B cell (primary cell): ENCODE measurements around the gene PELI2. TPM values are rescaled to one million over a fixed set of nuclear protein-coding genes. Genes with fewer than 3 reads are reported as not detected.

Source experiments
- ATAC-seq: fragments of 200-7000 bp; cut with Tn5 transposase; one replicate; pipeline ENCODE4 v1.10.0; 2021; ENCODE audit warnings: low read depth, mild to moderate bottlenecking, moderate number of reproducible peaks, moderate library complexity
- CTCF ChIA-PET: fragments of 350-600 bp; sonication (Branson Sonifier 250); formaldehyde crosslinking; loops from one replicate; lab custom pipeline; 2021; ENCODE audit warnings: antibody characterized with exemption, inconsistent platforms; lab: Charles Lee
- POLR2A ChIA-PET: fragments of 350-600 bp; sonication (Branson Sonifier 250); formaldehyde crosslinking; loops from one replicate; lab custom pipeline; 2021; ENCODE audit warnings: antibody characterized with exemption; lab: Charles Lee
- DNase-seq: peaks from one replicate; pipeline ENCODE4 v3.0.0; 2013
- H2AFZ ChIP-seq: 2 replicates; pipeline ENCODE4 v1.6.1; 2012; ENCODE audit warnings: mild to moderate bottlenecking, low read depth, low read length; ENCODE audit not compliant: insufficient read depth, poor library complexity, severe bottlenecking
- H3K27ac ChIP-seq, 2 donors: 1 replicate in 1 of 2; 2 replicates in 1 of 2; pipeline ENCODE4 v1.5.1; 2012 to 2013; ENCODE audit warnings: low read length in 2 of 2, mild to moderate bottlenecking in 2 of 2, moderate library complexity in 1 of 2
- H3K27me3 ChIP-seq, 4 experiments: fragments of 200-600 bp in 1 of 4; sonication (generic) in 1 of 4; replicated peaks in 1 of 4; 1 replicate in 2 of 4; 2 replicates in 2 of 4; pipeline versions ENCODE4 v1.6.1 to v1.7.0; 2013 to 2016; ENCODE audit warnings: low read length in 3 of 4, mild to moderate bottlenecking in 2 of 4, mixed read lengths in 1 of 4, moderate library complexity in 1 of 4; ENCODE audit not compliant: insufficient read depth in 4 of 4, control insufficient read depth in 3 of 4; ENCODE audit errors: control extremely low read depth in 1 of 4
- H3K36me3 ChIP-seq, 2 experiments: replicated peaks in 1 of 2; 1 replicate in 1 of 2; 2 replicates in 1 of 2; pipeline versions ENCODE4 v1.6.1 to v1.7.1; 2013; ENCODE audit warnings: low read length in 1 of 2; ENCODE audit not compliant: insufficient read depth in 2 of 2, control insufficient read depth in 1 of 2; ENCODE audit errors: control extremely low read depth in 1 of 2, extremely low read depth in 1 of 2
- H3K4me1 ChIP-seq, 2 donors: fragments of 200-600 bp in 1 of 2; sonication (generic) in 1 of 2; 1 replicate in 1 of 2; 2 replicates in 1 of 2; pipeline versions ENCODE4 v1.5.1 to v1.6.1; 2013 to 2017; ENCODE audit warnings: low read length in 2 of 2; ENCODE audit not compliant: control insufficient read depth in 2 of 2, insufficient read depth in 2 of 2
- H3K4me2 ChIP-seq: replicated peaks from 2 replicates; pipeline ENCODE3; 2012; ENCODE audit warnings: mild to moderate bottlenecking, low read depth, low read length; ENCODE audit not compliant: poor library complexity, severe bottlenecking
- H3K4me3 ChIP-seq, 5 experiments: fragments of 200-600 bp in 1 of 5; sonication (generic) in 1 of 5; 1 replicate in 3 of 5; 2 replicates in 2 of 5; pipeline versions ENCODE4 v1.5.1 to v1.7.0; 2011 to 2016; ENCODE audit warnings: low read length in 4 of 5, mild to moderate bottlenecking in 4 of 5, low read depth in 2 of 5, control low read depth in 1 of 5, moderate library complexity in 1 of 5; ENCODE audit not compliant: insufficient read depth in 1 of 5; ENCODE audit errors: control extremely low read depth in 1 of 5, extremely low read depth in 1 of 5
- H3K79me2 ChIP-seq: fragments of 200-600 bp; sonication (generic); one replicate; pipeline ENCODE4 v1.6.0; 2016; ENCODE audit warnings: low read length; ENCODE audit not compliant: control insufficient read depth, insufficient read depth
- H3K9ac ChIP-seq: fragments of 200-600 bp; sonication (generic); 2 replicates; pipeline ENCODE4 v1.6.1; 2017; ENCODE audit warnings: mild to moderate bottlenecking, low read length, moderate library complexity
- H3K9me3 ChIP-seq, 3 donors: one replicate each; pipeline versions ENCODE4 v1.6.1 to v1.7.1; 2013; ENCODE audit warnings: low read length in 2 of 3; ENCODE audit not compliant: control insufficient read depth in 2 of 3, insufficient read depth in 1 of 3; ENCODE audit errors: control extremely low read depth in 1 of 3
- H4K20me1 ChIP-seq: 2 replicates; pipeline ENCODE4 v1.6.0; 2012; ENCODE audit warnings: mild to moderate bottlenecking, low read length; ENCODE audit not compliant: insufficient read depth, control insufficient read depth, poor library complexity, severe bottlenecking
- H3K27ac Mint-ChIP-seq: one replicate; pipeline ENCODE4 v1.8.0; 2021; ENCODE audit warnings: mixed read lengths
- H3K27me3 Mint-ChIP-seq: one replicate; pipeline ENCODE4 v1.8.0; 2021; ENCODE audit warnings: mixed read lengths
- H3K4me1 Mint-ChIP-seq: one replicate; pipeline ENCODE4 v1.8.0; 2021; ENCODE audit warnings: mixed read lengths
- H3K4me3 Mint-ChIP-seq: one replicate; pipeline ENCODE4 v1.8.0; 2021; ENCODE audit warnings: mixed read lengths
- H3K9me3 Mint-ChIP-seq: one replicate; pipeline ENCODE4 v1.8.0; 2022; ENCODE audit warnings: mixed read lengths; ENCODE audit not compliant: insufficient read depth
- EZH2 ChIP-seq: IDR thresholded peaks from 2 replicates; pipeline ENCODE4 v1.6.1; 2012; ENCODE audit warnings: borderline replicate concordance, low read depth, mild to moderate bottlenecking, moderate library complexity, low read length; ENCODE audit not compliant: insufficient read depth, poor library complexity, severe bottlenecking
- WGBS: methylation state at CpG from one replicate; pipeline ENCODE4 v1.1.5; 2013; ENCODE audit warnings: missing lambda C conversion rate; ENCODE audit not compliant: insufficient coverage; 5-methylcytosine and 5-hydroxymethylcytosine counted together
- intact Hi-C: fragments of 100-400 bp; cut with micrococcal nuclease; formaldehyde crosslinking; loops from one replicate; pipeline ENCODE4 v1.10.0; 2022
- polyA plus RNA-seq: library from polyadenylated mRNA; depleted of rRNA; stranded (reverse); fragments of >200 nt; gene quantifications from 2 replicates; pipeline ENCODE4 v1.2.3, GENCODE V29; 2012
- total RNA-seq, 2 donors: library from RNA; stranded (reverse); fragments of 120-200 nt in 1 of 2; gene quantifications; 1 replicate in 1 of 2; 2 replicates in 1 of 2; pipeline versions ENCODE4 v1.2.3 to v1.2.4, GENCODE V29; 2013 to 2022
- TF ChIP-seq, protein P1 (sequence below): fragments of 200-600 bp; IDR thresholded peaks from one replicate; pipeline ENCODE4 v1.8.0; 2022; ENCODE audit warnings: antibody characterized with exemption, mild to moderate bottlenecking

Gene PELI2
- total and polyA plus RNA-seq, 2 donors (not counting 1 experiment from before 2014, with no cell fraction given), result 5.7 to 13.4 TPM

- TF ChIP-seq EZH2, result no peak
- TF ChIP-seq, protein P1, sequence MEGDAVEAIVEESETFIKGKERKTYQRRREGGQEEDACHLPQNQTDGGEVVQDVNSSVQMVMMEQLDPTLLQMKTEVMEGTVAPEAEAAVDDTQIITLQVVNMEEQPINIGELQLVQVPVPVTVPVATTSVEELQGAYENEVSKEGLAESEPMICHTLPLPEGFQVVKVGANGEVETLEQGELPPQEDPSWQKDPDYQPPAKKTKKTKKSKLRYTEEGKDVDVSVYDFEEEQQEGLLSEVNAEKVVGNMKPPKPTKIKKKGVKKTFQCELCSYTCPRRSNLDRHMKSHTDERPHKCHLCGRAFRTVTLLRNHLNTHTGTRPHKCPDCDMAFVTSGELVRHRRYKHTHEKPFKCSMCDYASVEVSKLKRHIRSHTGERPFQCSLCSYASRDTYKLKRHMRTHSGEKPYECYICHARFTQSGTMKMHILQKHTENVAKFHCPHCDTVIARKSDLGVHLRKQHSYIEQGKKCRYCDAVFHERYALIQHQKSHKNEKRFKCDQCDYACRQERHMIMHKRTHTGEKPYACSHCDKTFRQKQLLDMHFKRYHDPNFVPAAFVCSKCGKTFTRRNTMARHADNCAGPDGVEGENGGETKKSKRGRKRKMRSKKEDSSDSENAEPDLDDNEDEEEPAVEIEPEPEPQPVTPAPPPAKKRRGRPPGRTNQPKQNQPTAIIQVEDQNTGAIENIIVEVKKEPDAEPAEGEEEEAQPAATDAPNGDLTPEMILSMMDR, result no peak
- Histone ChIP-seq H2AFZ (no peak overlapping the region), H3K79me2 (peaks cover 10% of the 10 kb centered on the region), H3K36me3 (no peaks in the 10 kb centered on the region), H3K4me2 (no peak overlapping the region), H3K9me3 (no peaks in the 10 kb centered on the region), H3K27ac (no peak overlapping the region), H3K27me3 (no peaks in the 10 kb centered on the region), H4K20me1 (peaks cover 23% of the 10 kb centered on the region), H3K9ac (no peak overlapping the region), H3K4me1 (peaks cover 0 to 3% of the 10 kb centered on the region in 2 donors), H3K4me3 (no peak overlapping the region)
- Mint-ChIP-seq H3K4me3 (no peak overlapping the region), H3K9me3 (no peaks in the 10 kb centered on the region), H3K4me1 (peaks cover 7% of the 10 kb centered on the region), H3K27me3 (peaks cover 5% of the 10 kb centered on the region), H3K27ac (no peak overlapping the region)
- intact Hi-C loops, result no loop called here
- no peak for DNase-seq
- POLR2A ChIA-PET, result no interaction called here
- WGBS, result no CpG with 5 or more reads among the region's 5 CpGs
- no peak for ATAC-seq
- CTCF ChIA-PET, result interaction anchor here (1.0 kb wide), 1 partner anchor 9 kb away, joined by 3 read pairs; no protein-coding TSS in a partner anchor
These were observed 98.6 kb downstream of the PELI2 start for GRCh38 chr14:56216626-56217379.

DNA sequence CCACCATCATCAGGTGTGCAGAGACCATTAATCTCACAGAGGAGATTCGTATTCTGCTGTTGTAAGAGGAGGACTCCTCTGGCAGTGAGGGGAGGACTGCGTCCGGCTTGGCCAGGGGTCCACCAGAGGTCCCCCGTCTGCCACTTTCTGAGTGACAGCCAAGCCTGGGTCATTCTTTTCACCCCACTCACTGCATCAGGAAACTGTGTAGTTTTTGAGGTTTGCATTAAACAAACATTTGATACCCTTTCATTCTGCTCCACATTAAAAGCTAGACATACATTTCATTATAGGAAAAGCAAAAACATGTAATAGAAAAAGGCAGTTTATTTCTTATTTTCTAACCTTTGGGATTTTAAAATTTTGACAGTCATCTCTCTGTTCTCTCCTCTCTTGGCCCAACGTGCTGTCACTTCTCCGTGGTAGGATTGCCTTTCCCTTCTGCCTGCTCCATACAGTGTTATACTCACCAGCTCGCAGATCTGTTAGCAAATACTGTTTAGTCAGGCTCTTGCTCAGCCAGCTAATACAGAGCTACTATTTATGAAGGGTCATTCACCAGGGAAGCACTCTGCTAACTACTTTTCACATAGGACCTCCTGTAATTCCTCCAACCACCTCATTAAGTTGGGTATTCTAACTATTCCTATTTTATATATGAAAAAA, 99.3 kb downstream of the PELI2 start:
- CTCF ChIA-PET, result interaction anchor here (1.0 kb wide), 1 partner anchor 10 kb away, joined by 3 read pairs; no protein-coding TSS in a partner anchor
- no peak overlapping the region for H3K9ac ChIP-seq

More for the DNA sequence above, 99.3 kb downstream of the PELI2 start:
- Histone ChIP-seq H2AFZ (no peak overlapping the region), H3K79me2 (peaks cover 10% of the 10 kb centered on the region), H3K9me3 (no peaks in the 10 kb centered on the region), H3K4me1 (peaks cover 0 to 3% of the 10 kb centered on the region in 2 donors), H3K4me3 (no peak overlapping the region), H3K27me3 (no peaks in the 10 kb centered on the region), H3K4me2 (no peak overlapping the region), H3K27ac (no peak overlapping the region), H4K20me1 (peaks cover 23% of the 10 kb centered on the region), H3K36me3 (no peaks in the 10 kb centered on the region)
- H3K4me1 Mint-ChIP-seq, result peaks cover 7% of the 10 kb centered on the region
- TF ChIP-seq, protein P1, result no peak
- no peak for TF ChIP-seq EZH2
- H3K4me3 Mint-ChIP-seq, result no peak overlapping the region
- no peak overlapping the region for H3K27ac Mint-ChIP-seq
- POLR2A ChIA-PET, result no interaction called here
- 87% methylated on average over 3 of the region's 7 CpGs for WGBS
- intact Hi-C loops, result no loop called here
- no peaks in the 10 kb centered on the region for H3K9me3 Mint-ChIP-seq
- peaks cover 5% of the 10 kb centered on the region for H3K27me3 Mint-ChIP-seq
- ATAC-seq, result no peak
- DNase-seq, result no peak
